H1 (cell line): Measurements from ENCODE around the gene RGS2. TPM values are rescaled to one million over a fixed set of nuclear protein-coding genes. Genes with fewer than 3 reads are reported as not detected.

Source experiments
- ASH2L ChIP-seq: fragments of 200-600, 300-600 bp; sonication (generic); IDR thresholded peaks from one replicate; pipeline ENCODE4 v1.7.1; 2017; ENCODE audit warnings: low read length
- BACH1 ChIP-seq: IDR thresholded peaks from 2 replicates; pipeline ENCODE4 v1.6.1; 2012; ENCODE audit warnings: low read length, improper control_type of control experiment
- KDM5A ChIP-seq: fragments of 200-600 bp; IDR thresholded peaks from 2 replicates; pipeline ENCODE4 v1.7.1; 2012; ENCODE audit warnings: mild to moderate bottlenecking, low read length, inconsistent platforms, mixed read lengths
- polyA plus RNA-seq, 7 experiments: library from polyadenylated mRNA; depleted of rRNA in 3 of 7; stranded (reverse) in 5 of 7; unstranded in 2 of 7; fragments of >200 nt in 5 of 7; fragments of 200-250 nt in 2 of 7; gene quantifications; 1 replicate in 5 of 7; 2 replicates in 1 of 7; 4 replicates in 1 of 7; pipeline versions ENCODE4 v1.2.1 to v1.2.3, GENCODE V29; 2011 to 2013; ENCODE audit warnings: missing spikeins in 2 of 7, mixed read lengths in 2 of 7
- total RNA-seq: library from RNA; stranded (reverse); fragmentation: NEBNext Ultra II Directional; extraction: Animal tissue kit (Norgen Biotek cat#: 25700); gene quantifications from 2 replicates; pipeline ENCODE4 v1.2.1, GENCODE V29; 2021
- TF ChIP-seq, protein P1 (sequence below): IDR thresholded peaks from 2 replicates; pipeline ENCODE4 v1.6.1; 2012; ENCODE audit warnings: inconsistent platforms

The RGS2 gene
- total and polyA plus RNA-seq, 2 of the 8 experiments (the other 6 are each of a cell fraction or from before 2014, with no cell fraction given) = 9.1 to 17.0 TPM

DNA sequence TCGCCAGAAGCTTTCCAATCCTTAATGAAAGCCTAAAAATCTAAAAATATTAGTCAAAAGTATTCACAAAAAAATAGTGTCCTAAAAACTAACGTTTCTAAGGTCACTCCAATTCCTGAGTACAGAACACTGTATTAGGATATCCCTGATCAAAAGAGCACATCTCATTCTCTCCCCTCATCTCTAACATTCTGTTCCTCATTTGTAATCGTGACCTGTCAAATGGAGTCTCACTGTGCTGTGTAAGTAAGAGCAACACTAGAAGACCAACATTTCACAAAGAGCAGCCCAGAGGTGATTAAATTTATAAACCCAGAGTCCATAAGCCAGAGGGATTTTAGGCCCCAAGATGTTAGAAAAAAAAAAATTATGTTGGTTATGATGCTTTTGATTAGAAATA lies 26.3 kb downstream of the RGS2 start (continued):
- TF ChIP-seq, protein P1, sequence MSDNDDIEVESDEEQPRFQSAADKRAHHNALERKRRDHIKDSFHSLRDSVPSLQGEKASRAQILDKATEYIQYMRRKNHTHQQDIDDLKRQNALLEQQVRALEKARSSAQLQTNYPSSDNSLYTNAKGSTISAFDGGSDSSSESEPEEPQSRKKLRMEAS = no peak
- TF ChIP-seq ASH2L (no peak), BACH1 (no peak), KDM5A (no peak)
